ENCODE measurements around the gene MAT2A. TPM values are rescaled to one million over a fixed set of nuclear protein-coding genes. Genes with fewer than 3 reads are reported as not detected.

The MAT2A gene
- total and polyA plus RNA-seq, 9 of the 15 experiments (the other 6 are each of a cell fraction or from before 2014, with no cell fraction given), result 130 to 1,027 (median 240) TPM

DNA sequence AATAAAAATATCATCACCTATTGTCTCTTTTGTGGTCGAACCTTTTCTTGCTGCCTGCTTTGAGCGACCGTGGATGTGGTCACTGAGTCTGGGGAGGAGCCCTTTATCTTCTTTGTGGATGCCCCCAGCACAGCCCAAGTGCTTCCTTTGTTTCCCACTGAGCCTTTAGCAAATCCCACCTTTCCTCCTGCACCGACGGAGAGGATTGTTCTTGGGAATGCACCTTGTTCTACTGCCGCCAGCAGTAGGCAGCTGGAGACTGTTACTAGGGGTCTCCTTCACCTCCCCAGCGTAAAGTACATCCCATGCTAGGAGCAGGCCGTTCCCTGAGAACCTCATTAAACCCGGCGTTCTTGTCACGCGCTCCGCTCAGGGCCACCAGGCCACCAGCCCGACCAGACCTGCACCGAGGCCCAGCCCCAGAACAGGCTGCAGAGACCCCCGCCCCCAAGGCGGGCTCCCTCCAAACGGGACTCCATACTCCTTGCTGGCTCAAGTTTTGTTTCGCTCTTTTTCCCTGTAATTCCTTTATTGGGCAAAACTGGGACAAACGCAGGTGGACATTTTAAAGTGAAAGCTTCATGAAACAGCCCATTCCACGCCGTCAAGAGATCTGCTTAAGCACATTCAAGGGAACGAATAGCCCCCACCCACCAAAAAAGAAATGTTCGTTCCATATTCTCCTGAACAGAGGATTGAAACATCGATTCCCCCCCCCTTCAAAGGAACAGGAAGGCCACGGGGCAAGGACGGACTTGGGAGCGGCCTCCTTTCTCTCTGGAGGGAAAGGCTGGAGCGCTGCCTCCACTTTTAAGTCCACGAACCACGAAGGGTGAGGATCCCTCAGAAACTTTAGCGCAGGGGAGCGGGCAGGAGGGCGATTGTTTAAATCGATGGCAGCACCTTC is 1.1 kb upstream of the MAT2A start (continued):
- TF ChIP-seq ZBTB7A (IDR thresholded peaks at IDR 0.05; ENCODE audit: borderline replicate concordance, control insufficient read depth, low read depth, low read length) (peak; percentile 84; the same call in 1 of the 2 replicates), TEAD1 (CRISPR knock-in tag; IDR thresholded peaks at IDR 0.05) (0 out of 4 replicates have a peak, but pooled peaks of 1 of the 2 experiments have one; percentile 23), L3MBTL2 (IDR thresholded peaks at IDR 0.05) (peak; percentile 44; the same call in 1 of the 2 replicates), DMBX1 (CRISPR knock-in tag; IDR thresholded peaks at IDR 0.05; ENCODE audit: borderline replicate concordance) (peak; percentile 51; the same call in 1 of the 2 replicates), ZNF644 (tag; IDR thresholded peaks at IDR 0.05; ENCODE audit: low read depth) (peak; percentile 53; the same call in 1 of the 2 replicates), SRSF3 (IDR thresholded peaks at IDR 0.05; ENCODE audit: insufficient read depth, low read length) (peak; percentile 80; the same call in 1 of the 2 replicates), ZBTB17 (CRISPR knock-in tag; IDR thresholded peaks at IDR 0.05) (peak; percentile 7; the same call in 1 of the 2 replicates), MAZ (CRISPR knock-in tag; conservative IDR thresholded peaks at IDR 0.05 in 1 of 2, IDR thresholded peaks at IDR 0.05 in 1 of 2) (peak in 1 of 2 experiments; percentile 48; a peak in 1 of 4 replicates), RAD21 (CRISPR knock-in tag; conservative IDR thresholded peaks at IDR 0.05 in 1 of 2, IDR thresholded peaks at IDR 0.05 in 1 of 2) (0 out of 4 replicates have a peak, but pooled peaks of 1 of the 2 experiments have one; percentile 6)
- TF ChIP-seq, protein P1, sequence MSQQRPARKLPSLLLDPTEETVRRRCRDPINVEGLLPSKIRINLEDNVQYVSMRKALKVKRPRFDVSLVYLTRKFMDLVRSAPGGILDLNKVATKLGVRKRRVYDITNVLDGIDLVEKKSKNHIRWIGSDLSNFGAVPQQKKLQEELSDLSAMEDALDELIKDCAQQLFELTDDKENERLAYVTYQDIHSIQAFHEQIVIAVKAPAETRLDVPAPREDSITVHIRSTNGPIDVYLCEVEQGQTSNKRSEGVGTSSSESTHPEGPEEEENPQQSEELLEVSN (IDR thresholded peaks at IDR 0.05; ENCODE audit: borderline replicate concordance in 1 of 2, extremely low read depth in 1 of 2, insufficient read depth in 1 of 2, insufficient read length in 1 of 2, low read depth in 1 of 2, low read length in 1 of 2, poor library complexity in 1 of 2, severe bottlenecking in 1 of 2), result peak in 1 of 2 experiments; percentile 50
- TF ChIP-seq, protein P2, sequence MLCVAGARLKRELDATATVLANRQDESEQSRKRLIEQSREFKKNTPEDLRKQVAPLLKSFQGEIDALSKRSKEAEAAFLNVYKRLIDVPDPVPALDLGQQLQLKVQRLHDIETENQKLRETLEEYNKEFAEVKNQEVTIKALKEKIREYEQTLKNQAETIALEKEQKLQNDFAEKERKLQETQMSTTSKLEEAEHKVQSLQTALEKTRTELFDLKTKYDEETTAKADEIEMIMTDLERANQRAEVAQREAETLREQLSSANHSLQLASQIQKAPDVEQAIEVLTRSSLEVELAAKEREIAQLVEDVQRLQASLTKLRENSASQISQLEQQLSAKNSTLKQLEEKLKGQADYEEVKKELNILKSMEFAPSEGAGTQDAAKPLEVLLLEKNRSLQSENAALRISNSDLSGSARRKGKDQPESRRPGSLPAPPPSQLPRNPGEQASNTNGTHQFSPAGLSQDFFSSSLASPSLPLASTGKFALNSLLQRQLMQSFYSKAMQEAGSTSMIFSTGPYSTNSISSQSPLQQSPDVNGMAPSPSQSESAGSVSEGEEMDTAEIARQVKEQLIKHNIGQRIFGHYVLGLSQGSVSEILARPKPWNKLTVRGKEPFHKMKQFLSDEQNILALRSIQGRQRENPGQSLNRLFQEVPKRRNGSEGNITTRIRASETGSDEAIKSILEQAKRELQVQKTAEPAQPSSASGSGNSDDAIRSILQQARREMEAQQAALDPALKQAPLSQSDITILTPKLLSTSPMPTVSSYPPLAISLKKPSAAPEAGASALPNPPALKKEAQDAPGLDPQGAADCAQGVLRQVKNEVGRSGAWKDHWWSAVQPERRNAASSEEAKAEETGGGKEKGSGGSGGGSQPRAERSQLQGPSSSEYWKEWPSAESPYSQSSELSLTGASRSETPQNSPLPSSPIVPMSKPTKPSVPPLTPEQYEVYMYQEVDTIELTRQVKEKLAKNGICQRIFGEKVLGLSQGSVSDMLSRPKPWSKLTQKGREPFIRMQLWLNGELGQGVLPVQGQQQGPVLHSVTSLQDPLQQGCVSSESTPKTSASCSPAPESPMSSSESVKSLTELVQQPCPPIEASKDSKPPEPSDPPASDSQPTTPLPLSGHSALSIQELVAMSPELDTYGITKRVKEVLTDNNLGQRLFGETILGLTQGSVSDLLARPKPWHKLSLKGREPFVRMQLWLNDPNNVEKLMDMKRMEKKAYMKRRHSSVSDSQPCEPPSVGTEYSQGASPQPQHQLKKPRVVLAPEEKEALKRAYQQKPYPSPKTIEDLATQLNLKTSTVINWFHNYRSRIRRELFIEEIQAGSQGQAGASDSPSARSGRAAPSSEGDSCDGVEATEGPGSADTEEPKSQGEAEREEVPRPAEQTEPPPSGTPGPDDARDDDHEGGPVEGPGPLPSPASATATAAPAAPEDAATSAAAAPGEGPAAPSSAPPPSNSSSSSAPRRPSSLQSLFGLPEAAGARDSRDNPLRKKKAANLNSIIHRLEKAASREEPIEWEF (CRISPR knock-in tag; IDR thresholded peaks at IDR 0.05), result peak; percentile 56; the same call in 1 of the 2 replicates
- TF ChIP-seq, protein P3, sequence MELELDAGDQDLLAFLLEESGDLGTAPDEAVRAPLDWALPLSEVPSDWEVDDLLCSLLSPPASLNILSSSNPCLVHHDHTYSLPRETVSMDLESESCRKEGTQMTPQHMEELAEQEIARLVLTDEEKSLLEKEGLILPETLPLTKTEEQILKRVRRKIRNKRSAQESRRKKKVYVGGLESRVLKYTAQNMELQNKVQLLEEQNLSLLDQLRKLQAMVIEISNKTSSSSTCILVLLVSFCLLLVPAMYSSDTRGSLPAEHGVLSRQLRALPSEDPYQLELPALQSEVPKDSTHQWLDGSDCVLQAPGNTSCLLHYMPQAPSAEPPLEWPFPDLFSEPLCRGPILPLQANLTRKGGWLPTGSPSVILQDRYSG (tag; conservative IDR thresholded peaks at IDR 0.05; ENCODE audit: low read depth), result 0 out of 2 replicates have a peak, but pooled peaks have one; percentile 19

Measured in K562 (cell line).